Measurements from ENCODE around the gene DLD. TPM values are rescaled to one million over a fixed set of nuclear protein-coding genes. Genes with fewer than 3 reads are reported as not detected.

DLD gene
- total RNA-seq, 4 donors from 2014 or later: 46.0 to 131 (median 126) TPM

DNA sequence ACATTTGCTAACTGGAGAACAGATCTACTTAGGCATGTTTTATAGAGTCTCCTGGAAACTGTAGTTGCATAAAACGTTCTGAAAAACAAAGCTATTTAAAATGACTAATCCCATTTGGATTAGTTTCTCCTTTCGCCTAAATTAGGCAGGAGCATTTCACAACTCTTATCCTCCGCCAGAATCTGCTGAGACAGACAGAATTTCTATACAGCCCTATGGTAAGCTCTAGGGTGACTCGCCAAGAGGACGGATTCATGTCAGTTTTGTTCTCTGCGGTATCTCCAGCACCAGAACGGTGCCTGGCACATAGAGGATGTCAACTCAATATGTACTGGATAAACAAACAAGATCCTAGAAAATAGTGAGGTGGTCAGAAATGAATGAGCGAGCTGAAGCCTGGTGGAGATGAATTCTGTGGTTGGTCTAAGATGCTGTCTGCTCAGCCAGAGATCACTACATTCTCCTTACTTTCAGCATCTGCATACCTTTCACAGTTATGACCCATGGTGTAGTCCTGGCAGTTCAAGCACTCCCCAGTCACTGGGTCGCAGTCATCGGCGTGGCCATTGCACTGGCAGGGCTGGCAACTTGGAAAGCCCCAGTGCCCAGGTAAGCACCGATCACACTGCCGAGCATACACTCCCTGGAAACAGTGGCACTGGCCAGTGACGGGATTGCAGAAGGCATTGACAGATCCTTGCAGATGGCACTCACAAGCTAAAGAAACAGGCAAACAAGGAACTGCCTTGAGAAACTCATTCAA, 68.0 kb downstream of the DLD start:
- Histone ChIP-seq H3K4me3 (no peak overlapping the region), H3K27ac (peak overlapping the region; percentile 52 to 67 (median 60)), H3K27me3 (no peaks in the 10 kb centered on the region), H3K9me3 (no peaks in the 10 kb centered on the region), H3K4me1 (peaks cover 0 to 19% (median 10%) of the 10 kb centered on the region in 4 donors), H3K36me3 (peaks cover 0 to 16% (median 4%) of the 10 kb centered on the region in 4 donors)
- TF ChIP-seq POLR2AphosphoS5 (IDR thresholded peaks at IDR 0.05) (peak in 2 of 3 donors; percentile 31 to 34), POLR2A (IDR thresholded peaks at IDR 0.05) (no peak)
- intact Hi-C loops (cut with DNase I; ENCODE audit: low total_unique reads) (no loop called here), in situ Hi-C loops (cut with MboI; ENCODE audit: low pct_ligation_motif_present in 1 of 4, low pct_unique_long_range_greater_than_20kb in 1 of 4, low sequenced_read_pairs in 3 of 4) (no loop called here)
- 64 to 80% methylated on average over 4 to 14 of the region's 14 CpGs for WGBS, 2 donors (ENCODE audit: low coverage in 1 of 2)
- no peak for DNase-seq

DNA sequence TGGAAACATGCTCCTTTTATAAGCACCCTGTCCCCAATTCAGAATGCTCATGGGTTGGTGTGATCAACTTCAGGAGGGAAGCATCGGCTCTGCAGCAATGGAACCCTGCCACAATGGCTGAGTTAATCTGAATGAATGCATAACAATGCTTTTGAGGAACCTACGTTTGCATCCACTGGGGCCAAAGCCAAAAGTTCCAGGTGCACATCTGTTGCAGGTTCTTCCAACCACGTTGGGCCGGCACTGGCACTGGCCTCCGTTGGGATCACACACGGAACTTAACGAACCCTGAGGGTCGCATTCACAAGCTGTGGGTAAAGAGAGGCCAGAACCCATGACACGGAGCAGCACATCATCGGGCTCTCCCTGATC, 68.5 kb downstream of the DLD start:
- peaks cover 0 to 19% (median 10%) of the 10 kb centered on the region in 4 donors for H3K4me1 ChIP-seq
- TF ChIP-seq EP300 (IDR thresholded peaks at IDR 0.05; ENCODE audit: low read depth): no peak
- no peak for TF ChIP-seq POLR2A (IDR thresholded peaks at IDR 0.05)
- TF ChIP-seq, protein P1, sequence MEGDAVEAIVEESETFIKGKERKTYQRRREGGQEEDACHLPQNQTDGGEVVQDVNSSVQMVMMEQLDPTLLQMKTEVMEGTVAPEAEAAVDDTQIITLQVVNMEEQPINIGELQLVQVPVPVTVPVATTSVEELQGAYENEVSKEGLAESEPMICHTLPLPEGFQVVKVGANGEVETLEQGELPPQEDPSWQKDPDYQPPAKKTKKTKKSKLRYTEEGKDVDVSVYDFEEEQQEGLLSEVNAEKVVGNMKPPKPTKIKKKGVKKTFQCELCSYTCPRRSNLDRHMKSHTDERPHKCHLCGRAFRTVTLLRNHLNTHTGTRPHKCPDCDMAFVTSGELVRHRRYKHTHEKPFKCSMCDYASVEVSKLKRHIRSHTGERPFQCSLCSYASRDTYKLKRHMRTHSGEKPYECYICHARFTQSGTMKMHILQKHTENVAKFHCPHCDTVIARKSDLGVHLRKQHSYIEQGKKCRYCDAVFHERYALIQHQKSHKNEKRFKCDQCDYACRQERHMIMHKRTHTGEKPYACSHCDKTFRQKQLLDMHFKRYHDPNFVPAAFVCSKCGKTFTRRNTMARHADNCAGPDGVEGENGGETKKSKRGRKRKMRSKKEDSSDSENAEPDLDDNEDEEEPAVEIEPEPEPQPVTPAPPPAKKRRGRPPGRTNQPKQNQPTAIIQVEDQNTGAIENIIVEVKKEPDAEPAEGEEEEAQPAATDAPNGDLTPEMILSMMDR (IDR thresholded peaks at IDR 0.05): no peak
- intact Hi-C loops (cut with DNase I; ENCODE audit: low total_unique reads) (no loop called here), in situ Hi-C loops (cut with MboI; ENCODE audit: low pct_ligation_motif_present in 1 of 4, low pct_unique_long_range_greater_than_20kb in 1 of 4, low sequenced_read_pairs in 3 of 4) (no loop called here)
- WGBS, 2 donors (ENCODE audit: low coverage in 1 of 2): 78% methylated on average over 10 of the region's 10 CpGs; no CpG with 5 or more reads in 1 of the 2 donors
- peak overlapping the region; percentile 34 to 67 (median 60) for H3K27ac ChIP-seq
- peaks cover 0 to 19% (median 4%) of the 10 kb centered on the region in 4 donors for H3K36me3 ChIP-seq
- DNase-seq: no peak
- no peaks in the 10 kb centered on the region for H3K9me3 ChIP-seq
- no peak overlapping the region for H3K4me3 ChIP-seq
- H3K27me3 ChIP-seq: no peaks in the 10 kb centered on the region

DNA sequence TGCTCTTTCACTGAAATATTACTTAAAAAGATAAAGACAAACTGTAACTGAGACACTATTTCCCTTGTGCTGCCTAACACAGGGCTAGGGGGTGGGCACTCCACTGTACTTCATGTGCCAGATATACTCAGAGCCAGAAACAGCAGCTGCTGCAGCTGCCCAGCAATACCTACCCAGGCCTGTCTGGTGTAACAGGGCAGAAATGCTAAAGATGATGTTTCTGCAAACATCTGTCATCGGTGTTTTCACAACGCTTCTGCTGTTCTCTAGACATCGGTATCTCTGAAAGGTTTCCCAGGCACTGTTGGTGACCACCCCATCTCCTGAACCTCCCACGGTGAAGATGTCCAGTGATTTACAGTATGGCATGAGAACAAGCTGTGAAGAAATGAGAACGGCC, 69.3 kb downstream of the DLD start:
- H3K36me3 ChIP-seq: peaks cover 0 to 22% (median 4%) of the 10 kb centered on the region in 4 donors
- no peak overlapping the region for H3K4me3 ChIP-seq
- H3K9me3 ChIP-seq: no peaks in the 10 kb centered on the region
- WGBS, 2 donors (ENCODE audit: low coverage in 1 of 2): 87% methylated on average over 5 of the region's 5 CpGs; no CpG with 5 or more reads in 1 of the 2 donors
- intact Hi-C loops (cut with DNase I; ENCODE audit: low total_unique reads): no loop called here
- no peak for DNase-seq
- peaks cover 0 to 19% (median 10%) of the 10 kb centered on the region in 4 donors for H3K4me1 ChIP-seq
- H3K27ac ChIP-seq: peak overlapping the region; percentile 23 to 67 (median 48)
- no peaks in the 10 kb centered on the region for H3K27me3 ChIP-seq
- TF ChIP-seq EP300 (IDR thresholded peaks at IDR 0.05; ENCODE audit: low read depth) (no peak), POLR2AphosphoS5 (IDR thresholded peaks at IDR 0.05) (no peak), POLR2A (IDR thresholded peaks at IDR 0.05) (no peak)
- TF ChIP-seq, protein P1 (IDR thresholded peaks at IDR 0.05): no peak
- in situ Hi-C loops (cut with MboI; ENCODE audit: low pct_ligation_motif_present in 1 of 4, low pct_unique_long_range_greater_than_20kb in 1 of 4, low sequenced_read_pairs in 3 of 4): no loop called here

DNA sequence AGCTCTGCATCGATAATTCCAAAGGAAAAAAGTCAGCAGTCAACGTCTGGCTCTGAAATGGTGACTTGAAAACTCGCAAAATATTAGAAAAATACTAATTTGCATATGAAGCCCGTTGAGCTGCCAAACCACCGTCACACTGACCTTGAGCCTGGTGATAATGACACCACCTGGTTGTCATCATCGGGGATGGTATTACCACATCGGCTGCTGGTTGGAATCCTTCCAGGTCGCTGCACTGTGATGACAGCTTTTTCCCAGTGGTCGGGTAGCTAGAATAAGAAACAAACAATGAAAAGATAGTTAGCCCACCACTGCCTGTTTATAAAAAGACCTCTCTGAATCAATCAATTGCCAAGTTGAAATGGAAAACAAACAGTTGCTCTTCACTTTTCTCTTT, 70.4 kb downstream of the DLD start:
- intact Hi-C loops (cut with DNase I; ENCODE audit: low total_unique reads): no loop called here
- Histone ChIP-seq H3K36me3 (peaks cover 0 to 22% (median 6%) of the 10 kb centered on the region in 4 donors), H3K4me3 (no peak overlapping the region), H3K4me1 (peaks cover 0 to 19% (median 10%) of the 10 kb centered on the region in 4 donors), H3K27ac (peak overlapping the region; percentile 11 to 63 (median 28)), H3K9me3 (no peaks in the 10 kb centered on the region), H3K27me3 (no peaks in the 10 kb centered on the region)
- TF ChIP-seq POLR2A (IDR thresholded peaks at IDR 0.05): no peak
- TF ChIP-seq POLR2AphosphoS5 (IDR thresholded peaks at IDR 0.05): peak in 2 of 3 donors; percentile 48 to 51
- DNase-seq: peak; percentile 37
- 57 to 64% methylated on average over 6 to 9 of the region's 9 CpGs for WGBS, 2 donors (ENCODE audit: low coverage in 1 of 2)
- in situ Hi-C loops (cut with MboI; ENCODE audit: low pct_ligation_motif_present in 1 of 4, low pct_unique_long_range_greater_than_20kb in 1 of 4, low sequenced_read_pairs in 3 of 4): no loop called here

DNA sequence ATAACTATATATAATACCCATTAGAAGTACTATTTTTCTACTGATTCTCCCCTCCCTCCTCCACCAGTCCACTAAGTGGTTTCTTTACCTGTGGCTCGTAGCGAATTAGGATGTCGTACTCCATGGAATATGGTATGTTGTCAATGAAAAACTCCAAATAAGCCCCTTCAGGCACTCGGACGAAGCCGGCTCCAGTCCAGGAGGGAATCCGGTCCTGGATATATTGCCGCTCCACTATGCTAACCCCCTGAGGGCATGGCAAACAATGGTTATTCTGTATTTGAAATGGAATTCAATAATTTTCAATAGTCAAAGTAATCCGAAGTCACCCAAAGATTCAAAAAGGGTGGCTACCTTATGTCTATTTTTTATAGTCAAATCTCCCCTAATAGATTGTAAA, 71.8 kb downstream of the DLD start:
- Histone ChIP-seq H3K27ac (no peak overlapping the region), H3K4me1 (peaks cover 10 to 24% (median 12%) of the 10 kb centered on the region in 4 donors), H3K4me3 (no peak overlapping the region), H3K9me3 (no peaks in the 10 kb centered on the region), H3K27me3 (no peaks in the 10 kb centered on the region), H3K36me3 (peaks cover 0 to 22% (median 6%) of the 10 kb centered on the region in 4 donors)
- DNase-seq: no peak
- intact Hi-C loops (cut with DNase I; ENCODE audit: low total_unique reads) (no loop called here), in situ Hi-C loops (cut with MboI; ENCODE audit: low pct_ligation_motif_present in 1 of 4, low pct_unique_long_range_greater_than_20kb in 1 of 4, low sequenced_read_pairs in 3 of 4) (no loop called here)
- 96 to 98% methylated on average over 5 to 9 of the region's 9 CpGs for WGBS, 2 donors (ENCODE audit: low coverage in 1 of 2)
- TF ChIP-seq POLR2A (IDR thresholded peaks at IDR 0.05): no peak
- no peak for TF ChIP-seq POLR2AphosphoS5 (IDR thresholded peaks at IDR 0.05)
- TF ChIP-seq, protein P1 (IDR thresholded peaks at IDR 0.05): no peak
- no peak for TF ChIP-seq EP300 (IDR thresholded peaks at IDR 0.05; ENCODE audit: low read depth)
